ENCODE measurements around the gene ZNF574. TPM values are rescaled to one million over a fixed set of nuclear protein-coding genes. Genes with fewer than 3 reads are reported as not detected.

ZNF574 gene
- total RNA-seq, 2 donors from 2014 or later = 11.0 to 14.0 TPM

DNA sequence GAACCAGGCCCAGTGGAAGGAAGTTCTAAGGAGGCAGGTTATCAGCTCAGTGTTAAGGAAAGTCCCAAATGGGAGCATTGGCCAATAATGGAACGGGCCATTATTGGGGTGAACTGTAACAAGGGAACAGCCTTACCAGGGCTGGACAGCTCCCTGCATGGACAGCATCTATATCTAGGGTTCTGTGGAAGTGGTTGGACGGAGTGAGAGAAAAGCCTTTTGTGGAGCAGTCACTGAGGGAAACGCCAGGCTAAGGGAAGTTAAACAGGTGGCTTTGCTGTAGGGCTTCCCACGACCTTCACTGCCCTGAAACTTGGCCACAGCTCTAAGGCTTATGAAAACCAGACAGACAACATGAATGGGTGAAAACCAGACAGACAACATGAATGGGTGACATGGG is 39.3 kb downstream of the ZNF574 start:
- no peak for ATAC-seq
- intact Hi-C loops (cut with DNase I, micrococcal nuclease) = no loop called here
- no peak for DNase-seq

DNA sequence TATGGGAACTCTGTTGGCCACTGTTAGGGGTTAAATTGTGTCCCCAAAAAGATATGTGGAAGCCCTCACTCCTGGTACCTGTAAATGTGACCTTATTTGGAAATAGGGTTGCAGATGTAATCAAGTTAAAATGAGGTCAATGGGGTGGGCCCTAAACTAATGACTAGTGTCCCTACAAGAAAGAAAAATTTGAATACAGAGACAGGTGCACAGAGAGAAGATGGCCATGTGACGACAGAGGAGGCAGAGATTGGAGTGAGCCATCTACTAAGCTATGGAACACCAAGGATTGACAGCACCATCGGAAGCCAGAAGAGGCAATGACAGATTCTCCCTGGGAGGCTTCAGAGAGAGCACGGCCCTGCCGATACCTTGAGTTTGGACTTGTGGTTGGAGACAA is 39.7 kb downstream of the ZNF574 start:
- no peak for ATAC-seq
- no peak for DNase-seq
- intact Hi-C loops (cut with DNase I, micrococcal nuclease) = no loop called here

- no peak for ATAC-seq
- intact Hi-C loops (cut with DNase I, micrococcal nuclease) = no loop called here
- no peak for DNase-seq
These were observed 40.5 kb downstream of the ZNF574 start for GRCh38 chr19:42116308-42117075.

GRCh38 chr19:42117076-42117475 is 41.1 kb downstream of the ZNF574 start:
- DNase-seq = no peak
- intact Hi-C loops (cut with DNase I, micrococcal nuclease) = no loop called here
- no peak for ATAC-seq

DNA sequence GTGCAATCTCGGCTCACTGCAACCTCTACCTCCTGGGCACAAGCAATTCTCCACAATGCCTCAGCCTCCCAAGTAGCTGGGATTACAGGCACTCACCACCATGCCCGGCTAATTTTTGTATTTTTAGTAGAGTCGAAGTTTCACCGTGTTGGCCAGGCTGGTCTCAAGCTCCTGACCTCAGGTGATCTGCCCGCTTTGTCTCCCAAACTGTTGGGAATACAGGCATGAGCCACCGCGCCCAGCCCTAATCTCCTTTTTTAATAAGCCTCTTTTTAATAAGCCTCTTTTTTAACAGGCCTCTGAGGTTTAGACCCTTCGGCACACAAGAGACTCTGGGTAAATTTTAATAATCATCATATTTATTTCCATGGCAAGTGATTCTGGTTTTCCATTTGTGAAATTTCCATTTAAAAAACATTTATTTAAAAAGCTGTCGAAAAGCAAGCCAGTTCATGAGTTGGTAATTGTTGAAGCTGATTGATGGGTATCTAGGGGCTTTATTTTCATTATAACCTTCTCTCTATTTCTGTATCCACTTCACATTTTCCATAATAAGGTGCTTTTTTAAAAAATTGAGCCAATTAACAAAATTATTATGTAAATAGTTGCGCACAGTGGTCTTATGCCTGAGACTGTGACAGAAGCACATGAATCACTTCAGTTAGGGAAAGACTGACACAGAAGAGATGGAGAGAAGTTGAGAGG is 44.5 kb downstream of the ZNF574 start:
- intact Hi-C loops (cut with DNase I, micrococcal nuclease) = no loop called here
- ATAC-seq (no peak), DNase-seq (no peak)

- no peak for DNase-seq
- ATAC-seq = no peak
- intact Hi-C loops (cut with DNase I, micrococcal nuclease) = no loop called here
These were observed 45.2 kb downstream of the ZNF574 start for GRCh38 chr19:42121036-42121621.

GRCh38 chr19:42121656-42122069 is 45.7 kb downstream of the ZNF574 start:
- ATAC-seq = peak; percentile 24

DNA sequence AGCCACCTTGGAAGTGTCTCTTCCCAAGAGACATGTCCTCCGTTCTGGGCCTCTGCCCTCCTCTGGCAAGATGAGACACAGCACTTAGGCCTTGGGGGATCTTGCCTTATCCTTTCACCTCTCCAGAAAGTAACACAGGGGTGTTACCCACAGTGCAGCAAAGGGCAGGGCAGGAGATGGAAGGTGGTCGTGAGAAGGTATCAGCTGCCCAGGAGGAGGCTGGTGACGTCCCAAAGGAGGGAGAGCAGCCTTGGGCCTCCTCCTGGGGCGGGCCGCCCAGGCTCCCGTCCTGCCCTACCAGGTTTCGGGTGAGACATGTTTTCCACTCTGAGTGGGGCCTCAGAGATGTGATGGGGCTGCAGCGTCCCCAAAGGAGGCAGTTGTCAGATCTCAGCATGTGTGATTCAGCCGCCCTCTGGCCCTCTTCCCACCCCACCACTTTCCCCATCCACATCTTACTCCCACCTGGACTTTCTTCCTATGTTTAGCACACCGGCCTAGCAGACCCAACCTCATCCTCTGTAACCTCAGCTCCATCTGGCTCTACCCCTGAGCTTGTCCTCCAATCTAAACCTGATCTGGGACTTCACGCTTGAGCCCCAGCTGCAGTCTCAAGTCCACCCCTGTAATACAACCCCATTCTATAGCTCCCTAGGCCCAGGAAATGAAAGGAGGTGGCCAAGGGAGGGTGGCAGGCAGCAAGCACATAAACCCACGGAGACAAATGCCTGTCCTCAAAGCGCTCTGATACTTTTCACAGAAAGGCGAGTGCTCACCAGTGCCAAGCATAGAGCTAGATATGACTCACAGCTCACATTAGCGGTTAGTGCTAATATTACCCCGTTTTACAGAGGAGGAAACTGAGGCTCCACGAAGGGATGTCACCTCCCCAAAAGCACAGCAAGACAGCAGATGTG is 47.0 kb downstream of the ZNF574 start:
- no peak for ATAC-seq
- no peak for DNase-seq
- intact Hi-C loops (cut with DNase I, micrococcal nuclease) = no loop called here

More at GRCh38 chr19:42121656-42122069, 45.7 kb downstream of the ZNF574 start:
- DNase-seq = peak; percentile 52 to 58
- intact Hi-C loops (cut with DNase I, micrococcal nuclease) = no loop called here

DNA sequence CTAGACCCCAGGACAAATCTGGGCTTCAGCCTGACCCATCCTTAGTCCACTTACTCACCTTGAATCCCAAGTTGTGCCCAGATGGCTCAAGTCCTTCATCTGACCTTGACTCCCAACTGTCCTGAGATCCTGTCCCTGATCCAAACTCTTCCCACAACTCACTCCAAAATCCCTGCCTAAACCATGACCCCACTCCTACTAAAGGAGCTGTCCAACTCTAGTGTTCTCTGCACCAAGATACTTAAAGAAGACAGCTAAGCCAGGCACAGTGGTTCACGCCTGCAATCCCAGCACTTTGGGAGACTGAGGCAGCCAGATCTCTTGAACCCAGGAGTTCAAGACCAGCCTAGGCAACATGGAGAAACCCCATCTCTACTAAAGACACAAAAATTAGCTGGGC is 47.8 kb downstream of the ZNF574 start:
- ATAC-seq (no peak), DNase-seq (no peak)
- intact Hi-C loops (cut with DNase I, micrococcal nuclease) = no loop called here

DNA sequence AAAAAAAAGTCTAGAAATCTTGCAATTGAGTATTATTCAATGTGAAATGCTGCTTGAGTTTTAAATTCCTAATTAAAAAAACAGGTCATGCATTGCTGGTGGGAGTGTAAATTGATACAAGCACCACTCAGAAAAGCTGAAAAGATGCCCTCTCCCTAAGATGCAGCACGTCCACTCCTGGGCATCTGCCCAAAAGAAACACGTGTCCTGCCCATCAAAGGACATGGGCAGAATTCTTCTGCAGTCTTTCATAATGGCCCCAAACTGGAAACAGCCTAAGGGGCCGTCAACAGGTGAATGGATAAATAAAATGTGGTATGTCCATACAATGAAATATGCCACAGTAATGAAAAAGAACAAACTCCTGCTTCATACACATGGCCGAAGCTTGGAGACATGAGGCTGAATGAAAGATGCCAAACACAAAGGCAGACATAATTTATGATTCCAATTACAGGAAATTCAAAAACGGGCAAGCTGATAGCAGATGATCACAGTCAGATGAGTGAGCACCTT is 48.5 kb downstream of the ZNF574 start:
- intact Hi-C loops (cut with DNase I, micrococcal nuclease) = no loop called here
- ATAC-seq (no peak), DNase-seq (no peak)

GRCh38 chr19:42125536-42125935 is 49.6 kb downstream of the ZNF574 start:
- intact Hi-C loops (cut with DNase I, micrococcal nuclease) = no loop called here
- DNase-seq (no peak), ATAC-seq (no peak)

DNA sequence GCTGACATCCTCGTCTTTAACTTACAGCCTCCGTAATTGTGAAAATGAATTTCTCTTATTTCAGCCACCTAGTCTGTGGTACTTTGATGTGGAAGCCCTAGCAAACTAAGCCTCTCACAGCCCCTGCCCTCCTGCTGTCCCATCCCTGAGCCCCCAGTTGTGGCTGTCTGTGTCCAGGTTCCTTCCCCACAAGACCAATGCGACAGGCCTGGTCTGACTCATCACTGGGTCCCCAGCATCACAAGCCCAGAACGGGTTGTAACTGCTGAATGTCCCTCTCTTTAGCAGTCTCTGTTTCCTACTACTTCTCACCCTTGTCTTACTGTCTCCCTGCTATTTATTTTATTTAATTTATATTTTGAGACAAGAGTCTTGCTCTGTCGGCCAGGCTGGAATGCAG is 50.6 kb downstream of the ZNF574 start:
- intact Hi-C loops (cut with DNase I, micrococcal nuclease) = no loop called here
- ATAC-seq (no peak), DNase-seq (no peak)

DNA sequence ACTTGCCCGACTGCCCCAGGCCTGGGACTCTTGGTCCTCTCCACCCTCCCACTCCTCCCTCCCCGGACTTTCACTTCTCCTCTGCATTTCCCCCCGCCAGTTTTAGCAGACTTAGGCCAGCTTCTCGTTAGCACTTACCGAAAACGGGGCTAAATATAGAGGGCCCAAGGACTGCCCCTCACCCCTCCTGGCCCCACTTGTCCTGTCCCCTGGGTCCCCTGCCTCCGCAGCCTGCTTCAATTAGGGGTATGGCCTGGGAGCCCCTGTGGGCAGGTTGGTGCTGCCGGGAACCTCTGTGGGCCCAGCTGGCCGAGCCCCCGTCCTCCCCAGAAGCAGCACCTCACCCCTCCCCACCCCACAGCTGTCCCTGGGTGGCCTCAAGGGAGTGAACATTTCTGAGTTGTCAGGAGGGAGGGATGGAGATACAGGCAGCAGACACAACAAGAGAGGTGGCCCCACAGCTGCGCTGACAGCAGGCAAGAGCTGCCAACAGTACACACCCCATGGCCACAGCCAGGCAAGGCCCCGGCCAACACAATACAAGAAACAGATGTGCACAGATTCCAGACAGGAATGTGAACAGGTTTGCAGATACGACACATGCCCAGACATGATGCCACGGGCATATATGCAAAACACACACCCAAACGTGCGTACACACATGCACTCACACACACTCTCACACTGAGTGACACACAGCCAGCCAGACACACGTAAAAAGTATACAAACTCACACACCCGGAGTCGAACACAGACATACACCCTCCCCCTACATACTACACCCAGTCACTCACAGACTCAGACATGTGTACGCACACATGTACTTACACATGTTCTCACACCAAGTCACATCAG is 53.7 kb downstream of the ZNF574 start:
- ATAC-seq = no peak
- peak; percentile 35 to 55 for DNase-seq
- intact Hi-C loops (cut with DNase I, micrococcal nuclease) = loop anchor here (5.0 to 10.0 kb wide), 2 partner anchors 53 to 55 kb away; no protein-coding TSS in a partner anchor

GRCh38 chr19:42130254-42130573 is 54.2 kb downstream of the ZNF574 start:
- ATAC-seq (no peak), DNase-seq (no peak)
- intact Hi-C loops (cut with DNase I, micrococcal nuclease) = loop anchor here (5.0 to 10.0 kb wide), 2 partner anchors 52 to 55 kb away; no protein-coding TSS in a partner anchor

Data from left colon (tissue), 2 donors.